HG03175 (cell line): ENCODE results near the gene DHRS2.
"Not testable (repeated sequence)": the region's sequence is repeated elsewhere in the genome, so short reads cannot be mapped to it uniquely, and the experiment has no call there.

Experiments used
- ATAC-seq: cut with Tn5 transposase; IDR thresholded peaks from one replicate; pipeline ENCODE4 v1.9.1; 2021; ENCODE audit warnings: mild to moderate bottlenecking, moderate library complexity; ENCODE audit not compliant: unreplicated experiment

The DHRS2 gene

DNA sequence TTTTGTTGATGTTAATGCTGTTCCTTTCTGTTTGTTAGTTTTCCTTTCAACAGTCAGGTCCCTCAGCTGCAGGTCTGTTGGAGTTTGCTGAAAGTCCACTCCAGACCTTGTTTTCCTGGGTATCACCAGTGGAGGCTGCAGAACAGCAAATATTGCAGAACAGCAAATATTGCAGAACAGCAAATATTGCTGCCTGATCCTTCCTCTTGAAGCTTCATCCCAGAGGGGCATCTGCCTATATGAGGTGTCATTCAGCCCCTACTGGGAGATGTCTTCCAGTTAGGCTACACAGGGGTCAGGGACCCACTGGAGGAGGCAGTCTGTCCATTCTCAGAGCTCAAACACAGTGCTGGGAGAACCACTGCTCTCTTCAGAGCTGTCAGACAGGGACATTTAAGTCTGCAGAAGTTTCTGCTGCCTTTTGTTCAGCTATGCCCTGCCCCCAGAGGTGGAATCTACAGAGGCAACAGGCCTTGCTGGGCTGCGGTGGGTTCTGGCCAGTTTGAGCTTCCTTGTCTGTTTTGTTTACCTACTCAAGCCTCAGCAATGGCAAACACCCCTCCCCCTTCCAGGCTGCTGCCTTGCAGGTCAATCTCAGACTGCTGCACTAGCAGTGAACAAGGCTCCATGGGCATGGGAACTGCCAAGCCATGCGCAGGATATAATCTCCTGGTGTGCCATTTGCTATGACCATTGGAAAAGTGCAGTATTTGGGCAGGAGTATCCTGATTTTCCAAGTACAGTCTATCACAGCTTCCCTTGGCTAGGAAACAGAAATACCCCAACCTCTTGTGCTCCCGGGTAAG is 53.7 kb downstream of the DHRS2 start:
- ATAC-seq: not testable (repeated sequence)

DNA sequence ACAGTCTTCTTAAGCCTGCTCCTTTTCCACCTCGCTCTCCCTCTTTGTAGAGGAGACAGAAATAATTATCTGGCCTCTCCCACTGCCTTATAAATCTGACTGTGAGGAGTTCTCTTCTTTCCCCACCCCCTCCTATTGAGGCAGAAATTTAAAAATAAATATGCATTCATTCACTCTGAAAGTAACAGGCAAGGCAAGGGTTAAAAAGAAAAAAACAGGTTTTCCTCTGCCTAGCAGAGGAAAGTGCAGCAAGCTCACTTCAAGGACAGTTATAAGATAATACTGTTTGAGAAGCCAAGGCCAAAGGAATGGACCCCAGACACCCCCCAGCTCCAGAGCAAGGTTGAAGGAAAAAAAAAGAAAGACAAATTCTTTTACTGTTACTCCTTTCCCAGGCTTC is 56.3 kb downstream of the DHRS2 start:
- ATAC-seq: no peak

GRCh38 chr14:23693252-23693775 is 57.1 kb downstream of the DHRS2 start:
- no peak for ATAC-seq

GRCh38 chr14:23694085-23694948 is 58.2 kb downstream of the DHRS2 start:
- no peak for ATAC-seq
